Activated CD4-positive, alpha-beta T cell treated with anti-CD3 and anti-CD28 coated beads, Interleukin-2, amount 10 ng/mL, durations not matched to agents 24 days and 14 days (primary cell): ENCODE results near the gene TWIST1. TPM values are rescaled to one million over a fixed set of nuclear protein-coding genes. Genes with fewer than 3 reads are reported as not detected.

Experiments used
- DNase-seq: peaks from one replicate; pipeline ENCODE4 v3.0.0; 2022
- H3K27ac Mint-ChIP-seq: one replicate; pipeline ENCODE4 v1.8.0; 2022; ENCODE audit warnings: mild to moderate bottlenecking, mixed read lengths
- H3K27me3 Mint-ChIP-seq: one replicate; pipeline ENCODE4 v1.8.0; 2022; ENCODE audit warnings: mixed read lengths
- H3K36me3 Mint-ChIP-seq: one replicate; pipeline ENCODE4 v1.8.0; 2022; ENCODE audit warnings: low read depth, mild to moderate bottlenecking, mixed read lengths
- H3K4me1 Mint-ChIP-seq: one replicate; pipeline ENCODE4 v1.8.0; 2021; ENCODE audit warnings: mixed read lengths
- H3K4me3 Mint-ChIP-seq: one replicate; pipeline ENCODE4 v1.8.0; 2022; ENCODE audit warnings: mild to moderate bottlenecking, moderate library complexity, mixed read lengths
- H3K9me3 Mint-ChIP-seq: one replicate; pipeline ENCODE4 v1.8.0; 2021; ENCODE audit warnings: mixed read lengths
- intact Hi-C: fragments of 100-400 bp; cut with micrococcal nuclease; formaldehyde crosslinking; loops from one replicate; pipeline ENCODE4 v1.15.1; 2023
- total RNA-seq: library from RNA; stranded (reverse); gene quantifications from 2 replicates; pipeline ENCODE4 v1.2.3, GENCODE V29; 2022

Gene TWIST1
- 7.5 and 8.1 TPM in 2 replicates for total RNA-seq

- intact Hi-C loops: no loop called here
- Mint-ChIP-seq H3K27me3 (peaks cover 65% of the 10 kb centered on the region), H3K9me3 (no peaks in the 10 kb centered on the region), H3K4me3 (peak within 1 kb of the TSS; percentile 73), H3K27ac (no peak within 1 kb of the TSS), H3K4me1 (peaks cover 3% of the 10 kb centered on the region), H3K36me3 (peaks cover 3% of the 10 kb centered on the region)
- peak; percentile 63 for DNase-seq
Observed at GRCh38 chr7:19117091-19117869, at the start of gene TWIST1. TWIST1 (minus strand) TSS chr7:19117636; CDS start chr7:19117321, 315 bp downstream.

- H3K4me1 Mint-ChIP-seq: no peaks in the 10 kb centered on the region
- H3K27ac Mint-ChIP-seq: no peak overlapping the region
- no peak overlapping the region for H3K4me3 Mint-ChIP-seq
- H3K27me3 Mint-ChIP-seq: no peaks in the 10 kb centered on the region
- no peaks in the 10 kb centered on the region for H3K36me3 Mint-ChIP-seq
- intact Hi-C loops: no loop called here
- DNase-seq: no peak
- no peaks in the 10 kb centered on the region for H3K9me3 Mint-ChIP-seq
Observed at GRCh38 chr7:19161671-19162070, 44.2 kb upstream of the TWIST1 start.

GRCh38 chr7:19146699-19147098, 29.3 kb upstream of the TWIST1 start:
- no peak overlapping the region for H3K27ac Mint-ChIP-seq
- H3K4me1 Mint-ChIP-seq: no peaks in the 10 kb centered on the region
- peaks cover 4% of the 10 kb centered on the region for H3K9me3 Mint-ChIP-seq
- H3K36me3 Mint-ChIP-seq: no peaks in the 10 kb centered on the region
- peaks cover 38% of the 10 kb centered on the region for H3K27me3 Mint-ChIP-seq
- DNase-seq: no peak
- intact Hi-C loops: loop anchor here (5.0 kb wide), 1 partner anchor 39 kb away; no protein-coding TSS in a partner anchor
- H3K4me3 Mint-ChIP-seq: no peak overlapping the region

- Mint-ChIP-seq H3K27me3 (peaks cover 38% of the 10 kb centered on the region), H3K36me3 (no peaks in the 10 kb centered on the region), H3K9me3 (peaks cover 4% of the 10 kb centered on the region), H3K4me3 (no peak overlapping the region), H3K27ac (no peak overlapping the region), H3K4me1 (no peaks in the 10 kb centered on the region)
- no peak for DNase-seq
- intact Hi-C loops: loop anchor here (5.0 kb wide), 1 partner anchor 38 kb away; no protein-coding TSS in a partner anchor
Observed at GRCh38 chr7:19145434-19146115, 28.1 kb upstream of the TWIST1 start.

- Mint-ChIP-seq H3K4me1 (no peaks in the 10 kb centered on the region), H3K4me3 (no peak within 1 kb of the TSS), H3K27ac (no peak within 1 kb of the TSS), H3K36me3 (no peaks in the 10 kb centered on the region), H3K27me3 (peaks cover 38% of the 10 kb centered on the region), H3K9me3 (peaks cover 4% of the 10 kb centered on the region)
- intact Hi-C loops: loop anchor here (5.0 kb wide), 1 partner anchor 38 kb away; no protein-coding TSS in a partner anchor
- no peak for DNase-seq
Observed at GRCh38 chr7:19144661-19145433, 27.4 kb upstream of the TWIST1 start, which contains the start of gene FERD3L. FERD3L (minus strand) TSS chr7:19145421; CDS start chr7:19145362, 59 bp downstream.

- intact Hi-C loops: no loop called here
- Mint-ChIP-seq H3K4me3 (no peak overlapping the region), H3K9me3 (peaks cover 4% of the 10 kb centered on the region), H3K27ac (no peak overlapping the region), H3K36me3 (no peaks in the 10 kb centered on the region), H3K27me3 (peaks cover 38% of the 10 kb centered on the region), H3K4me1 (no peaks in the 10 kb centered on the region)
- DNase-seq: no peak
Observed at GRCh38 chr7:19143881-19144574, 26.6 kb upstream of the TWIST1 start.

GRCh38 chr7:19139706-19140327, 22.4 kb upstream of the TWIST1 start:
- H3K27me3 Mint-ChIP-seq: peaks cover 19% of the 10 kb centered on the region
- H3K27ac Mint-ChIP-seq: no peak overlapping the region
- no peak overlapping the region for H3K4me3 Mint-ChIP-seq
- intact Hi-C loops: no loop called here
- H3K9me3 Mint-ChIP-seq: peaks cover 4% of the 10 kb centered on the region
- H3K36me3 Mint-ChIP-seq: no peaks in the 10 kb centered on the region
- DNase-seq: no peak
- no peaks in the 10 kb centered on the region for H3K4me1 Mint-ChIP-seq

GRCh38 chr7:19133886-19134285, 16.4 kb upstream of the TWIST1 start:
- Mint-ChIP-seq H3K27me3 (no peaks in the 10 kb centered on the region), H3K27ac (no peak overlapping the region), H3K4me1 (no peaks in the 10 kb centered on the region), H3K9me3 (no peaks in the 10 kb centered on the region), H3K4me3 (no peak overlapping the region), H3K36me3 (no peaks in the 10 kb centered on the region)
- no peak for DNase-seq
- intact Hi-C loops: no loop called here

GRCh38 chr7:19133390-19133789, 16.0 kb upstream of the TWIST1 start:
- H3K36me3 Mint-ChIP-seq: no peaks in the 10 kb centered on the region
- intact Hi-C loops: no loop called here

GRCh38 chr7:19128856-19129255, 11.4 kb upstream of the TWIST1 start:
- H3K36me3 Mint-ChIP-seq: no peaks in the 10 kb centered on the region
- H3K27ac Mint-ChIP-seq: no peak overlapping the region
- intact Hi-C loops: no loop called here
- no peaks in the 10 kb centered on the region for H3K9me3 Mint-ChIP-seq
- DNase-seq: no peak
- H3K4me3 Mint-ChIP-seq: no peak overlapping the region
- H3K4me1 Mint-ChIP-seq: no peaks in the 10 kb centered on the region
- H3K27me3 Mint-ChIP-seq: no peaks in the 10 kb centered on the region

More at GRCh38 chr7:19133390-19133789, 16.0 kb upstream of the TWIST1 start:
- H3K27ac Mint-ChIP-seq: no peak overlapping the region
- no peaks in the 10 kb centered on the region for H3K9me3 Mint-ChIP-seq
- no peak overlapping the region for H3K4me3 Mint-ChIP-seq
- H3K4me1 Mint-ChIP-seq: no peaks in the 10 kb centered on the region
- H3K27me3 Mint-ChIP-seq: no peaks in the 10 kb centered on the region
- no peak for DNase-seq

- H3K36me3 Mint-ChIP-seq: no peaks in the 10 kb centered on the region
- H3K9me3 Mint-ChIP-seq: no peaks in the 10 kb centered on the region
- H3K4me3 Mint-ChIP-seq: no peak overlapping the region
- peaks cover 39% of the 10 kb centered on the region for H3K27me3 Mint-ChIP-seq
- intact Hi-C loops: no loop called here
- H3K27ac Mint-ChIP-seq: no peak overlapping the region
- DNase-seq: no peak
- no peaks in the 10 kb centered on the region for H3K4me1 Mint-ChIP-seq
Observed at GRCh38 chr7:19121977-19122588, 4.6 kb upstream of the TWIST1 start.

GRCh38 chr7:19119870-19120486, 2.5 kb upstream of the TWIST1 start:
- no peak for DNase-seq
- H3K4me3 Mint-ChIP-seq: no peak overlapping the region
- H3K9me3 Mint-ChIP-seq: no peaks in the 10 kb centered on the region
- peaks cover 48% of the 10 kb centered on the region for H3K27me3 Mint-ChIP-seq
- peaks cover 3% of the 10 kb centered on the region for H3K4me1 Mint-ChIP-seq
- H3K36me3 Mint-ChIP-seq: peaks cover 3% of the 10 kb centered on the region
- H3K27ac Mint-ChIP-seq: no peak overlapping the region
- intact Hi-C loops: no loop called here
